ENCODE measurements around the gene AR. TPM values are rescaled to one million over a fixed set of nuclear protein-coding genes. Genes with fewer than 3 reads are reported as not detected.

Gene AR
- total and polyA plus RNA-seq, 2 of the 8 experiments (the other 6 are each of a cell fraction or from before 2014, with no cell fraction given): 7.1 to 10.7 TPM

DNA sequence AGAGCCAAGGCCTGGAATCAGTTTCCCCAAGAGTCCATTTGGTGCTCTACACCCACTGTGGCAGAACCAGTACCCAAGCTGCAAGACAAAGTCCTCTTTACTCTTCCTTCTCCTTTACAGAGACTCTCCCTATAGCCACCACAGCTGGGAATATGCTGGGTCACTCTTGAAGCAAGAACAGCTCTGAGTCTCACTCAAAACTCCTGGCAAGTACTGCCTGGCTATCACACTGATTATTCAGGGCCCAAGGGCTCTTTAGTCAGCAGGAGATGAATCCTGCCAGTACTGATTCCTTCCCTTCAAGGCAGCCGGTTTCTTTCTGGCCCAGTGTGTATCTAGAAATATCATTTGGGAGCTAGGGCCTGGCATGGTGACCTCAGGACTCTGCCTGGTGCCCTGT, 130.9 kb downstream of the AR start:
- Histone ChIP-seq H3K4me2 (ENCODE audit: insufficient read depth in 1 of 2, low read depth in 2 of 2, low read length in 2 of 2) (no peak overlapping the region), H4K20me1 (replicated peaks in 1 of 2; ENCODE audit: control insufficient read depth in 1 of 2, insufficient read depth in 2 of 2, low read length in 2 of 2) (no peaks in the 10 kb centered on the region), H3K14ac (ENCODE audit: insufficient read length) (no peak overlapping the region), H3K4me1 (replicated peaks in 1 of 4; ENCODE audit: control insufficient read depth in 3 of 4, insufficient read depth in 4 of 4, low read length in 3 of 4) (no peaks in the 10 kb centered on the region), H2BK12ac (ENCODE audit: low read depth, low read length) (no peak overlapping the region), H3K4me3 (ENCODE audit: extremely low read depth in 1 of 4, insufficient read depth in 2 of 4, low read depth in 3 of 4, low read length in 4 of 4) (no peak overlapping the region), H2AFZ (ENCODE audit: low read length) (no peak overlapping the region), H3K27ac (ENCODE audit: low read depth, low read length) (no peak overlapping the region), H2BK5ac (ENCODE audit: low read depth, low read length) (no peak overlapping the region), H3K79me1 (ENCODE audit: low read depth, low read length) (no peaks in the 10 kb centered on the region), H2BK20ac (ENCODE audit: low read length) (no peak overlapping the region), H3K36me3 (ENCODE audit: control insufficient read depth in 2 of 4, insufficient read depth in 4 of 4, low read length in 3 of 4) (no peaks in the 10 kb centered on the region), H3K23ac (ENCODE audit: insufficient read length) (no peak overlapping the region), H3K9me3 (ENCODE audit: insufficient read depth in 2 of 2, low read depth in 1 of 2, low read length in 1 of 2) (no peaks in the 10 kb centered on the region), H3K27me3 (replicated peaks in 1 of 4; ENCODE audit: control insufficient read depth in 3 of 4, extremely low read depth in 1 of 4, insufficient read depth in 3 of 4, low read length in 3 of 4) (no peaks in the 10 kb centered on the region), H3K23me2 (ENCODE audit: low read depth, low read length) (no peaks in the 10 kb centered on the region), H3K4ac (replicated peaks; ENCODE audit: insufficient read length, low read depth, low read length) (no peak overlapping the region), H3K56ac (replicated peaks; ENCODE audit: insufficient read length, low read depth, low read length) (no peak overlapping the region), H2BK15ac (ENCODE audit: low read length) (no peak overlapping the region), H4K91ac (replicated peaks; ENCODE audit: insufficient read length, low read length) (no peak overlapping the region), H3K18ac (ENCODE audit: extremely low read depth, low read length) (no peak overlapping the region), H3K9ac (replicated peaks in 1 of 4; ENCODE audit: extremely low read depth in 1 of 4, low read depth in 3 of 4, low read length in 3 of 4) (no peak overlapping the region), H2BK120ac (replicated peaks; ENCODE audit: low read depth, low read length) (no peak overlapping the region), H4K8ac (ENCODE audit: extremely low read depth, insufficient read depth, low read length) (no peak overlapping the region), H2AK5ac (ENCODE audit: low read depth, low read length) (no peak overlapping the region), H3K79me2 (ENCODE audit: control insufficient read depth in 1 of 2, insufficient read depth in 2 of 2, low read length in 2 of 2) (no peaks in the 10 kb centered on the region), H4K5ac (ENCODE audit: insufficient read length, low read depth, low read length) (no peak overlapping the region)
- WGBS, 2 experiments (ENCODE audit: extremely low coverage in 1 of 2, insufficient coverage in 1 of 2, insufficient read length in 1 of 2, insufficient replicate concordance in 2 of 2, low coverage in 1 of 2, low lambda C conversion rate in 2 of 2, missing lambda C conversion rate in 1 of 2): 75% methylated on average over 1 of the region's 1 CpG; no CpG with 5 or more reads in 1 of the 2 experiments
- ChIA-PET POLR2A (ENCODE audit: partially characterized antibody) (no interaction called here), CTCF (ENCODE audit: partially characterized antibody) (interaction anchor here (0.6 to 0.8 kb wide), 2 partner anchors 11 to 385 kb away, joined by 3 read pairs; no protein-coding TSS in a partner anchor)
- DNase-seq (ENCODE audit: low read depth in 1 of 2, low spot score in 2 of 2) (no peak), FAIRE-seq (no peak)
- TF ChIP-seq SP4 (IDR thresholded peaks at IDR 0.05; ENCODE audit: low read length) (no peak), USF2 (IDR thresholded peaks at IDR 0.05; ENCODE audit: low read length) (no peak), CREB1 (IDR thresholded peaks at IDR 0.05) (no peak), SUZ12 (IDR thresholded peaks at IDR 0.05; ENCODE audit: low read length) (no peak), HDAC6 (IDR thresholded peaks at IDR 0.05; ENCODE audit: low read depth, low read length) (no peak), CHD2 (IDR thresholded peaks at IDR 0.05; ENCODE audit: low read length) (no peak), TCF12 (IDR thresholded peaks at IDR 0.05; ENCODE audit: low read depth, low read length) (no peak)

All from H1 (cell line).